H9 (cell line): ENCODE measurements around the gene NDUFB1. TPM values are rescaled to one million over a fixed set of nuclear protein-coding genes. Genes with fewer than 3 reads are reported as not detected.

ENCODE experiments used
- DNase-seq: peaks from one replicate; pipeline ENCODE4 v3.0.0-alpha.2; 2017
- H2AFZ ChIP-seq: one replicate; pipeline ENCODE4 v1.6.1; 2013; ENCODE audit warnings: mild to moderate bottlenecking, low read length, control low read depth, moderate library complexity
- H2AK5ac ChIP-seq: 2 replicates; pipeline ENCODE4 v1.6.1; 2013; ENCODE audit warnings: low read length, control low read depth, mixed read lengths; ENCODE audit not compliant: insufficient read length
- H2BK120ac ChIP-seq: one replicate; pipeline ENCODE4 v1.6.1; 2013; ENCODE audit warnings: low read depth, mild to moderate bottlenecking, low read length, control low read depth, inconsistent platforms; ENCODE audit not compliant: poor library complexity, severe bottlenecking
- H2BK12ac ChIP-seq: 2 replicates; pipeline ENCODE4 v1.6.1; 2013; ENCODE audit warnings: low read length, control low read depth, mixed read lengths, low read depth; ENCODE audit not compliant: insufficient read length
- H2BK15ac ChIP-seq: 2 replicates; pipeline ENCODE4 v1.6.1; 2013; ENCODE audit warnings: low read depth, low read length, control low read depth
- H2BK20ac ChIP-seq: one replicate; pipeline ENCODE4 v1.6.1; 2013; ENCODE audit warnings: low read depth, mild to moderate bottlenecking, low read length, control low read depth, inconsistent platforms; ENCODE audit not compliant: poor library complexity, severe bottlenecking
- H2BK5ac ChIP-seq: 2 replicates; pipeline ENCODE4 v1.6.1; 2013; ENCODE audit warnings: low read length, control low read depth, mixed read lengths; ENCODE audit not compliant: insufficient read length
- H3K14ac ChIP-seq: 2 replicates; pipeline ENCODE4 v1.6.1; 2013; ENCODE audit warnings: low read length, control low read depth; ENCODE audit not compliant: insufficient read depth
- H3K18ac ChIP-seq: 2 replicates; pipeline ENCODE4 v1.6.1; 2013; ENCODE audit warnings: low read depth, mild to moderate bottlenecking, mixed read lengths, low read length, control low read depth; ENCODE audit not compliant: insufficient read length
- H3K23ac ChIP-seq: 2 replicates; pipeline ENCODE4 v1.6.1; 2013; ENCODE audit warnings: low read length, control low read depth, mixed read lengths, low read depth; ENCODE audit not compliant: insufficient read length
- H3K23me2 ChIP-seq: 2 replicates; pipeline ENCODE4 v1.6.1; 2013; ENCODE audit warnings: low read depth, mild to moderate bottlenecking, mixed read lengths, low read length, control low read depth; ENCODE audit not compliant: insufficient read length, poor library complexity, severe bottlenecking
- H3K27ac ChIP-seq: 2 replicates; pipeline ENCODE4 v1.5.1; 2013; ENCODE audit warnings: low read length, control low read depth, mixed read lengths, low read depth; ENCODE audit not compliant: insufficient read length
- H3K27me3 ChIP-seq: 2 replicates; pipeline ENCODE4 v1.6.1; 2013; ENCODE audit warnings: low read length, control low read depth, inconsistent platforms; ENCODE audit not compliant: insufficient read depth
- H3K4ac ChIP-seq: 2 replicates; pipeline ENCODE4 v1.6.1; 2013; ENCODE audit warnings: low read depth, mild to moderate bottlenecking, control low read depth, inconsistent platforms, low read length, moderate library complexity
- H3K4me1 ChIP-seq: 2 replicates; pipeline ENCODE4 v1.6.1; 2013; ENCODE audit warnings: low read length, control low read depth, inconsistent platforms; ENCODE audit not compliant: insufficient read depth
- H3K4me2 ChIP-seq: 2 replicates; pipeline ENCODE4 v1.6.1; 2013; ENCODE audit warnings: low read length, control low read depth, mixed read lengths; ENCODE audit not compliant: insufficient read length, insufficient read depth
- H3K56ac ChIP-seq: 2 replicates; pipeline ENCODE4 v1.6.1; 2013; ENCODE audit warnings: low read depth, mild to moderate bottlenecking, mixed read lengths, low read length, control low read depth; ENCODE audit not compliant: insufficient read length
- H3K79me1 ChIP-seq: 2 replicates; pipeline ENCODE4 v1.6.1; 2013; ENCODE audit warnings: low read depth, mild to moderate bottlenecking, moderate library complexity, low read length, control low read depth, inconsistent platforms; ENCODE audit not compliant: insufficient read depth, poor library complexity, severe bottlenecking
- H3K79me2 ChIP-seq: 2 replicates; pipeline ENCODE4 v1.6.1; 2013; ENCODE audit warnings: low read length, control low read depth, inconsistent platforms; ENCODE audit not compliant: insufficient read depth
- H3K9ac ChIP-seq: 2 replicates; pipeline ENCODE4 v1.6.1; 2013; ENCODE audit warnings: low read length, control low read depth, mixed read lengths; ENCODE audit not compliant: insufficient read length; ENCODE audit errors: extremely low read depth
- H3K9me3 ChIP-seq: one replicate; pipeline ENCODE4 v1.6.1; 2013; ENCODE audit warnings: low read depth, low read length, inconsistent platforms; ENCODE audit not compliant: control insufficient read depth
- H3T11ph ChIP-seq: one replicate; pipeline ENCODE4 v1.6.1; 2013; ENCODE audit warnings: mild to moderate bottlenecking, low read length, control low read depth, inconsistent platforms
- H4K20me1 ChIP-seq: one replicate; pipeline ENCODE4 v1.6.1; 2013; ENCODE audit not compliant: control insufficient read depth, insufficient read length, insufficient read depth
- H4K5ac ChIP-seq: 2 replicates; pipeline ENCODE4 v1.6.1; 2013; ENCODE audit warnings: low read depth, mild to moderate bottlenecking, mixed read lengths, low read length, control low read depth; ENCODE audit not compliant: insufficient read length
- H4K8ac ChIP-seq: replicated peaks from 2 replicates; pipeline ENCODE4 v1.6.1; 2013; ENCODE audit warnings: low read length, control low read depth, mixed read lengths, low read depth; ENCODE audit not compliant: insufficient read length
- H4K91ac ChIP-seq: 2 replicates; pipeline ENCODE4 v1.6.1; 2013; ENCODE audit warnings: low read depth, mild to moderate bottlenecking, moderate library complexity, mixed read lengths, low read length, control low read depth; ENCODE audit not compliant: insufficient read length
- H3K27ac Mint-ChIP-seq, 3 experiments: 2 replicates in 2 of 3; 3 replicates in 1 of 3; pipeline ENCODE4 v1.8.0; 2020 to 2021; ENCODE audit warnings: mixed read lengths in 3 of 3, mild to moderate bottlenecking in 1 of 3, moderate library complexity in 1 of 3
- H3K27me3 Mint-ChIP-seq: 2 replicates; pipeline ENCODE4 v1.8.0; 2021; ENCODE audit warnings: low read depth, mild to moderate bottlenecking, moderate library complexity, mixed read lengths
- H3K36me3 Mint-ChIP-seq, 3 experiments: 2 replicates in 2 of 3; 3 replicates in 1 of 3; pipeline ENCODE4 v1.8.0; 2020 to 2021; ENCODE audit warnings: low read depth in 3 of 3, mixed read lengths in 3 of 3; ENCODE audit not compliant: insufficient read depth in 1 of 3
- H3K4me1 Mint-ChIP-seq, 2 experiments: 2 replicates each; pipeline ENCODE4 v1.8.0; 2020; ENCODE audit warnings: mixed read lengths in 2 of 2
- H3K4me3 Mint-ChIP-seq, 2 experiments: 2 replicates in 1 of 2; 3 replicates in 1 of 2; pipeline ENCODE4 v1.8.0; 2020 to 2021; ENCODE audit warnings: mild to moderate bottlenecking in 2 of 2, mixed read lengths in 2 of 2, moderate library complexity in 1 of 2
- H3K9me3 Mint-ChIP-seq, 2 experiments: 2 replicates in 1 of 2; 3 replicates in 1 of 2; pipeline ENCODE4 v1.8.0; 2020; ENCODE audit warnings: mild to moderate bottlenecking in 2 of 2, mixed read lengths in 2 of 2, moderate library complexity in 1 of 2
- total RNA-seq: library from RNA; stranded (reverse); gene quantifications from 2 replicates; pipeline ENCODE4 v1.2.1, GENCODE V29; 2021
- TF ChIP-seq, protein P1 (sequence below): fragments of 200-600 bp; sonication (generic); conservative IDR thresholded peaks from 3 replicates; pipeline ENCODE4 v1.8.0; 2021; ENCODE audit warnings: antibody characterized with exemption, mild to moderate bottlenecking

The NDUFB1 gene
- total RNA-seq, 1 experiment from 2014 or later = 153 TPM

DNA sequence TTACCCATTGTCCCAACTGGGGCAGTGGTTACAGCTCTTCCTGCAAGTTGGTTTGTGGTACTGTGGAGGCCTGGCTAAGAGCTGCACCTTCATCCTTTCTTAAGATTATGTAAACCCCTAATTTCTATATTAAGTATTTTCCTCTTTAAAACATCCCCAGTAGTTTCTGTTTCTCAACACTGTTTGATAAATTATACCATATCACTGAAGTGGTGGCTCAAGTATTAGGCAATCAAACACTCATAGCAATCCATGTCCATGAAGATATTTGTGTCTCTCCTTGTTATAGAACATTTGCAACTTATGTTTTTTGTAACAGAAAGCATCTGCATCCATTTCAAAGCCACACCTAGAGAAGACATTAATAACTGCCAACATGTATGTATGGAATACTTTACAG, 47.0 kb downstream of the NDUFB1 start:
- H3K4me3 Mint-ChIP-seq = no peak overlapping the region
- no peak overlapping the region for H4K5ac ChIP-seq
- H3K9me3 Mint-ChIP-seq = no peaks in the 10 kb centered on the region
- no peak overlapping the region for H2BK15ac ChIP-seq
- no peaks in the 10 kb centered on the region for H3K79me1 ChIP-seq
- no peaks in the 10 kb centered on the region for H3K23me2 ChIP-seq
- TF ChIP-seq, protein P1, sequence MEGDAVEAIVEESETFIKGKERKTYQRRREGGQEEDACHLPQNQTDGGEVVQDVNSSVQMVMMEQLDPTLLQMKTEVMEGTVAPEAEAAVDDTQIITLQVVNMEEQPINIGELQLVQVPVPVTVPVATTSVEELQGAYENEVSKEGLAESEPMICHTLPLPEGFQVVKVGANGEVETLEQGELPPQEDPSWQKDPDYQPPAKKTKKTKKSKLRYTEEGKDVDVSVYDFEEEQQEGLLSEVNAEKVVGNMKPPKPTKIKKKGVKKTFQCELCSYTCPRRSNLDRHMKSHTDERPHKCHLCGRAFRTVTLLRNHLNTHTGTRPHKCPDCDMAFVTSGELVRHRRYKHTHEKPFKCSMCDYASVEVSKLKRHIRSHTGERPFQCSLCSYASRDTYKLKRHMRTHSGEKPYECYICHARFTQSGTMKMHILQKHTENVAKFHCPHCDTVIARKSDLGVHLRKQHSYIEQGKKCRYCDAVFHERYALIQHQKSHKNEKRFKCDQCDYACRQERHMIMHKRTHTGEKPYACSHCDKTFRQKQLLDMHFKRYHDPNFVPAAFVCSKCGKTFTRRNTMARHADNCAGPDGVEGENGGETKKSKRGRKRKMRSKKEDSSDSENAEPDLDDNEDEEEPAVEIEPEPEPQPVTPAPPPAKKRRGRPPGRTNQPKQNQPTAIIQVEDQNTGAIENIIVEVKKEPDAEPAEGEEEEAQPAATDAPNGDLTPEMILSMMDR = no peak
- no peak overlapping the region for H2BK20ac ChIP-seq
- no peak overlapping the region for H2BK120ac ChIP-seq
- H3K27ac Mint-ChIP-seq = no peak overlapping the region
- no peak overlapping the region for H2AFZ ChIP-seq
- H2BK5ac ChIP-seq = no peak overlapping the region
- H3K4me2 ChIP-seq = no peak overlapping the region
- H3K27ac ChIP-seq = no peak overlapping the region
- no peaks in the 10 kb centered on the region for H4K20me1 ChIP-seq
- H3K4ac ChIP-seq = no peak overlapping the region
- H3K9me3 ChIP-seq = no peaks in the 10 kb centered on the region
- no peaks in the 10 kb centered on the region for H3K27me3 Mint-ChIP-seq
- peaks cover 18 to 42% (median 41%) of the 10 kb centered on the region in 3 experiments; a peak in 6 of 7 replicates for H3K36me3 Mint-ChIP-seq
- H2BK12ac ChIP-seq = no peak overlapping the region
- H3K79me2 ChIP-seq = no peaks in the 10 kb centered on the region
- H3K18ac ChIP-seq = no peak overlapping the region
- no peak overlapping the region for H3K14ac ChIP-seq
- no peaks in the 10 kb centered on the region for H3K4me1 Mint-ChIP-seq
- H3K23ac ChIP-seq = no peak overlapping the region
- no peak overlapping the region for H3K56ac ChIP-seq
- no peak for DNase-seq
- H3T11ph ChIP-seq = no peak overlapping the region
- H2AK5ac ChIP-seq = no peak overlapping the region
- H4K91ac ChIP-seq = no peak overlapping the region
- no peaks in the 10 kb centered on the region for H3K27me3 ChIP-seq
- H3K4me1 ChIP-seq = no peaks in the 10 kb centered on the region
- no peak overlapping the region for H4K8ac ChIP-seq
- no peak overlapping the region for H3K9ac ChIP-seq

Other genes with a start within 250 kb of the NDUFB1 start
- 1.0 and 1.3 TPM in 2 replicates for gene FBLN5, start 174.0 kb downstream of the NDUFB1 start, total RNA-seq
- gene TRIP11, start 81.6 kb downstream of the NDUFB1 start, total RNA-seq = 28.8 and 33.5 TPM in 2 replicates
- gene ATXN3, start 15.1 kb downstream of the NDUFB1 start, total RNA-seq = 26.7 and 29.7 TPM in 2 replicates
- gene CPSF2, start 263 bp upstream of the NDUFB1 start, total RNA-seq = 106 and 108 TPM in 2 replicates
- 0.22 and 0.24 TPM in 2 replicates for gene SLC24A4, start 201.5 kb upstream of the NDUFB1 start, total RNA-seq